GM19455 (cell line): Measurements from ENCODE around the gene HAUS7.

Source experiments
- ATAC-seq: cut with Tn5 transposase; IDR thresholded peaks from one replicate; pipeline ENCODE4 v1.9.1; 2021; ENCODE audit not compliant: unreplicated experiment

The HAUS7 gene

GRCh38 chrX:153441981-153442380, 28.4 kb downstream of the HAUS7 start:
- ATAC-seq, result no peak

GRCh38 chrX:153441296-153441695, 29.1 kb downstream of the HAUS7 start:
- ATAC-seq, result no peak

- ATAC-seq, result no peak
Measured at GRCh38 chrX:153440556-153441135, 29.7 kb downstream of the HAUS7 start.

- no peak for ATAC-seq
Measured at GRCh38 chrX:153439977-153440376, 30.4 kb downstream of the HAUS7 start.

GRCh38 chrX:153438532-153438931, 31.8 kb downstream of the HAUS7 start:
- ATAC-seq, result no peak

- no peak for ATAC-seq
Measured at GRCh38 chrX:153435845-153436244, 34.5 kb downstream of the HAUS7 start.

- ATAC-seq, result no peak
Measured at GRCh38 chrX:153434801-153435200, 35.6 kb downstream of the HAUS7 start.

GRCh38 chrX:153433781-153434285, 36.5 kb downstream of the HAUS7 start:
- no peak for ATAC-seq

GRCh38 chrX:153433161-153433680, 37.2 kb downstream of the HAUS7 start:
- no peak for ATAC-seq

- no peak for ATAC-seq
Measured at GRCh38 chrX:153430796-153431195, 39.6 kb downstream of the HAUS7 start.

GRCh38 chrX:153426204-153426603, 44.2 kb downstream of the HAUS7 start:
- ATAC-seq, result no peak

- no peak for ATAC-seq
Measured at GRCh38 chrX:153423652-153424051, 46.7 kb downstream of the HAUS7 start.

GRCh38 chrX:153421856-153422255, 48.5 kb downstream of the HAUS7 start:
- ATAC-seq, result no peak

- ATAC-seq, result no peak
Measured at GRCh38 chrX:153420851-153421599, 49.4 kb downstream of the HAUS7 start.

GRCh38 chrX:153417637-153418036, 52.7 kb downstream of the HAUS7 start:
- no peak for ATAC-seq

- ATAC-seq, result no peak
Measured at GRCh38 chrX:153416781-153417450, 53.5 kb downstream of the HAUS7 start.

GRCh38 chrX:153414856-153415510, 55.4 kb downstream of the HAUS7 start:
- no peak for ATAC-seq

GRCh38 chrX:153413731-153414130, 56.6 kb downstream of the HAUS7 start:
- no peak for ATAC-seq

GRCh38 chrX:153412746-153413720, 57.3 kb downstream of the HAUS7 start:
- no peak for ATAC-seq

- ATAC-seq, result no peak
Measured at GRCh38 chrX:153411988-153412574, 58.3 kb downstream of the HAUS7 start.
